Karpas-422 (cell line): ENCODE data around the gene MLF2. TPM values are rescaled to one million over a fixed set of nuclear protein-coding genes. Genes with fewer than 3 reads are reported as not detected.
A peak's percentile ranks its signal among the peaks of the same experiment; 100 is the strongest.
"Not testable (repeated sequence)": the region's sequence is repeated elsewhere in the genome, so short reads cannot be mapped to it uniquely, and the experiment has no call there.

ENCODE experiments used
- DNase-seq: peaks from one replicate; pipeline ENCODE4 v3.0.0-alpha.2; 2015
- H2AFZ ChIP-seq: fragments of 200-600 bp; sonication (generic); 2 replicates; pipeline ENCODE4 v1.6.1; 2014; ENCODE audit warnings: antibody characterized with exemption, low read length, mixed read lengths
- H3K27ac ChIP-seq: fragments of 200-600 bp; sonication (generic); 2 replicates; pipeline ENCODE4 v1.5.1; 2014; ENCODE audit warnings: mild to moderate bottlenecking, low read length, moderate library complexity
- H3K27me3 ChIP-seq: fragments of 200-600 bp; sonication (generic); 2 replicates; pipeline ENCODE4 v1.6.1; 2014; ENCODE audit warnings: low read length, mixed read lengths
- H3K36me3 ChIP-seq: fragments of 200-600 bp; sonication (generic); 2 replicates; pipeline ENCODE4 v1.6.1; 2014; ENCODE audit warnings: low read length, mixed read lengths; ENCODE audit not compliant: insufficient read depth
- H3K4me1 ChIP-seq: fragments of 200-600 bp; sonication (generic); 2 replicates; pipeline ENCODE4 v1.6.1; 2014; ENCODE audit warnings: mild to moderate bottlenecking, low read length, mixed read lengths
- H3K4me2 ChIP-seq: fragments of 200-600 bp; sonication (generic); 2 replicates; pipeline ENCODE4 v1.6.1; 2014; ENCODE audit warnings: low read length, low read depth, mild to moderate bottlenecking; ENCODE audit not compliant: poor library complexity, severe bottlenecking
- H3K4me3 ChIP-seq: fragments of 200-600 bp; sonication (generic); 2 replicates; pipeline ENCODE4 v1.5.1; 2014; ENCODE audit warnings: mild to moderate bottlenecking, antibody characterized with exemption, low read length, mixed read lengths
- H3K79me2 ChIP-seq: fragments of 200-600 bp; sonication (generic); 2 replicates; pipeline ENCODE4 v1.6.1; 2014; ENCODE audit warnings: mild to moderate bottlenecking, low read length, mixed read lengths
- H3K9ac ChIP-seq: fragments of 200-600 bp; sonication (generic); 2 replicates; pipeline ENCODE4 v1.6.0; 2014; ENCODE audit warnings: low read length
- H3K9me2 ChIP-seq: fragments of 200-600 bp; sonication (generic), shearing (Covaris generic); replicated peaks from 2 replicates; pipeline ENCODE4 v1.6.0; 2014; ENCODE audit warnings: mild to moderate bottlenecking, low read length, moderate library complexity; ENCODE audit not compliant: insufficient read depth
- H3K9me3 ChIP-seq: fragments of 300-700, 200-600 bp; sonication (generic); 2 replicates; pipeline ENCODE4 v1.6.1; 2014; ENCODE audit warnings: low read length, mixed read lengths
- H4K20me1 ChIP-seq: fragments of 200-600 bp; sonication (generic); 2 replicates; pipeline ENCODE4 v1.6.1; 2014; ENCODE audit warnings: mild to moderate bottlenecking, antibody characterized with exemption, low read length, low read depth; ENCODE audit not compliant: insufficient read depth
- total RNA-seq: library from RNA; depleted of rRNA; stranded (reverse); fragments of >200 nt; shearing (Covaris generic); gene quantifications from 2 replicates; pipeline ENCODE4 v1.2.3, GENCODE V29; 2014; ENCODE audit warnings: low replicate concordance

The MLF2 gene
- total RNA-seq, 1 experiment from 2014 or later = 183 TPM

- Histone ChIP-seq H3K27me3 (no peaks in the 10 kb centered on the region), H3K4me1 (peaks cover 20% of the 10 kb centered on the region), H3K4me3 (peak overlapping the region; percentile 97), H3K4me2 (peak overlapping the region; percentile 92), H3K9me2 (no peaks in the 10 kb centered on the region), H3K9me3 (no peaks in the 10 kb centered on the region), H3K79me2 (peaks cover 17% of the 10 kb centered on the region), H3K27ac (peak overlapping the region; percentile 96), H4K20me1 (peaks cover 8% of the 10 kb centered on the region), H3K36me3 (peaks cover 18% of the 10 kb centered on the region), H3K9ac (peak overlapping the region; percentile 99), H2AFZ (0 out of 2 replicates have a peak overlapping the region, but pooled peaks have one; percentile 60)
- DNase-seq = peak; percentile 78
These were observed 597 bp downstream of the MLF2 start for GRCh38 chr12:6752167-6752920.

- Histone ChIP-seq H2AFZ (no peak overlapping the region), H3K9me2 (no peaks in the 10 kb centered on the region), H3K27ac (peak overlapping the region; percentile 96; the same call in 1 of the 2 replicates), H3K79me2 (peaks cover 17% of the 10 kb centered on the region), H3K9me3 (no peaks in the 10 kb centered on the region), H3K4me1 (peaks cover 20% of the 10 kb centered on the region), H3K27me3 (no peaks in the 10 kb centered on the region), H3K4me3 (peak overlapping the region; percentile 97), H3K9ac (peak overlapping the region; percentile 99), H3K4me2 (peak overlapping the region; percentile 92), H3K36me3 (peaks cover 18% of the 10 kb centered on the region), H4K20me1 (peaks cover 8% of the 10 kb centered on the region)
- DNase-seq = no peak
These were observed 1.2 kb downstream of the MLF2 start for GRCh38 chr12:6751767-6752166.

DNA sequence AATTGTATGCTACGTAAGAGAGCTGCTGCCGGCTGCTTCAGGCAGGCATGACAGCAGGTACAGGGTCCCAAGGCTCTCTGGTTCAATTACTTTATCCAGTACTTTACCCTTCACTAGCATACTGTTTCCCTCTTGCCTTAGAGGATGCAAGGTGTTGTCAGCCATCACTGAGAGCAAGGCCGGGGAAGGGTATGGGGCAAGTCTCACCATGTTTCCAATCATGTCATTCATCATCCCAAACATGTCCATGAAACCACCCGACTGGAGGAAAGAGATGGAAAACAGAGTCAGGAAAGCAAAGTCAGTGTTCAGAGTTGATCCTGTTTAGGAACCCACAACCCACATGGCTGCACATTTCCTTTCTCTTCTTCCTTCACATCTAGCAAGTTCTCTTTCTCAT, 2.4 kb downstream of the MLF2 start:
- Histone ChIP-seq H3K36me3 (peaks cover 18% of the 10 kb centered on the region), H2AFZ (no peak overlapping the region), H3K4me3 (no peak overlapping the region), H3K4me1 (peaks cover 30% of the 10 kb centered on the region), H3K9ac (0 out of 2 replicates have a peak overlapping the region, but pooled peaks have one; percentile 1), H3K79me2 (peaks cover 17% of the 10 kb centered on the region), H3K27ac (no peak overlapping the region), H4K20me1 (peaks cover 8% of the 10 kb centered on the region), H3K9me3 (no peaks in the 10 kb centered on the region), H3K27me3 (no peaks in the 10 kb centered on the region), H3K4me2 (no peak overlapping the region), H3K9me2 (no peaks in the 10 kb centered on the region)
- no peak for DNase-seq

DNA sequence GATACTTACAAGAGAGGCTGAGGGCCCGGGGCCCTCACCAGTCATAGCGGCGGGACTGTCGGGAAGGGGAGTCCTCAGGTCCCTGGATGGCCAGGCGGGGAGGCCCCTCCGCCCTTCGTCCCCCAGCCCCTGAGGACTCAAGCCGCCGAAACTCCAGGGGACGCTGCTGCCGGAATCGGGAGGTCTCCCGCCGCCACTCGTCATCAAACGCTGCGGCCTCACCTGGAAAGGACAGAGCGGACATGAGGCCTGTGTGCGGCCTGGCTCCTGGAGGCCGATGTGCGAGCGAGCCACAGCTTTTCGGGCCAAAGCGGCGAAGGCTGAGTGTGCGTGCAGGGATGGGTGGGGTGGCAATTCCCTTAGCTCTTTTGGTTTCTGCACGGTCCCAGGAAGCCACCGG, 4.2 kb downstream of the MLF2 start:
- no peaks in the 10 kb centered on the region for H3K9me2 ChIP-seq
- H4K20me1 ChIP-seq = peaks cover 8% of the 10 kb centered on the region
- no peak overlapping the region for H3K4me3 ChIP-seq
- no peak overlapping the region for H2AFZ ChIP-seq
- H3K79me2 ChIP-seq = peaks cover 17% of the 10 kb centered on the region
- H3K4me2 ChIP-seq = no peak overlapping the region
- H3K9me3 ChIP-seq = no peaks in the 10 kb centered on the region
- H3K27me3 ChIP-seq = no peaks in the 10 kb centered on the region
- DNase-seq = no peak
- no peak overlapping the region for H3K9ac ChIP-seq
- H3K36me3 ChIP-seq = peaks cover 18% of the 10 kb centered on the region
- H3K27ac ChIP-seq = no peak overlapping the region
- H3K4me1 ChIP-seq = peaks cover 25% of the 10 kb centered on the region

DNA sequence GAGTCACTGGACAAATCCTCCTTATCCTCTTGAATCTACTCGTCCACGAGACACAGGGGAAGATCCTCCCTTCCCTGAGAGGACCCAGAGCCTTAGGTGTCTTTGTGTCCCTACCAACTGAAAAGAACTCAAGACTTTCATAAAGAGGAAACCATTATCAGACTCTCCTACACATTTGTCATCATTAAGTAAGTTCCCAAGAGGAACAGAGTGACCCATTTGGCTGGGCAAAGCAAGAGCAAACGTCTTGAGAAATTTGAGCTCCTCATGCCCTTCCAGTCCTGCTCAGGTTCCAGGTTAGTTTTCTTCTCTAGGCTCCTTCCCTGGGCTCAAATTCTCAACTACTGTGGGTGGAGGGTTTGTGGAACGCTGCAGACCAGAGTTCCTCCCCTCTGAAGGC, 5.7 kb downstream of the MLF2 start:
- no peak overlapping the region for H3K4me3 ChIP-seq
- no peak for DNase-seq
- H3K9me3 ChIP-seq = no peaks in the 10 kb centered on the region
- no peak overlapping the region for H3K27ac ChIP-seq
- H4K20me1 ChIP-seq = peaks cover 6% of the 10 kb centered on the region
- no peak overlapping the region for H3K4me2 ChIP-seq
- H3K9ac ChIP-seq = no peak overlapping the region
- no peaks in the 10 kb centered on the region; the same call in 1 of the 2 replicates for H3K27me3 ChIP-seq
- no peak overlapping the region for H2AFZ ChIP-seq
- H3K36me3 ChIP-seq = peaks cover 18% of the 10 kb centered on the region
- H3K79me2 ChIP-seq = peaks cover 11% of the 10 kb centered on the region
- H3K9me2 ChIP-seq = no peaks in the 10 kb centered on the region
- peaks cover 19% of the 10 kb centered on the region for H3K4me1 ChIP-seq

DNA sequence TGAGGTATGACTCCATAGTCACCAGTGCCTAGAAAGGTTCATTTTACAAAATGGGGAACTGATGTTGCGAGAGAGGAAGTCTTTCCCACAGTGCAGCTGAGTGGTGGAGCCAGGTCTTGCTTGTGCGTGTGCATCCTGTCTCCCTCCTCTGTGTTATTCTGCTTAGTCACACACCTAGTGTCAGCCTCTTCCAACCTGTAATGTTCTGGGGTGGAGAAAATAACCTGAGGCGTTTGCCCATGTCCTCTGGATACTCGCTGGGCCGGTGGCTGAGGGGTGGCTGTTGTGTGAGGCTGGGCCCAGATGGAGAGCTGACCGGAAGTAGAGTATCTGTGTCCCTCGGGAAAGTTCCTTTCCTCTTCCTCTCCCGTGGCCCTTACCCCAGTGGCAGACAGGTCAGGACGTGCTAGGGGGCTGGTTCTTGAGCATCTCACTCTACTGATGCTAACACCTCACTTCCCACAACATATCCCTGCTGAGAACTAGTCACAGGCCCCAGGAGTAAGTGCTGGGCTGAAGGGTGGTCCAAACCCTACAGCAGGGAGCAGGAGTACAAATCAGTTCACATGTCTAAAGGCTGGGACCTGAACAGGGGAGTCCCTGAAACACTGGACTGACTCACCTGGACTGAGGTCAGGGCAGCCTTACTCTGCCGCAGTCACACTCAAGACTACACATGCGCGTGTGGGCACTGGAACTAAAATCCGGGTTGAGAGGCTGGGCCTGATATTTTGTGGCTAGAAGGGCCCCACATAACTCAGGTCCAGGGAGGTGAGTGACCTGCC, 7.0 kb downstream of the MLF2 start:
- Histone ChIP-seq H3K79me2 (no peaks in the 10 kb centered on the region), H3K9ac (no peak overlapping the region), H3K36me3 (peaks cover 13% of the 10 kb centered on the region), H3K4me1 (peaks cover 11% of the 10 kb centered on the region), H3K4me3 (no peak overlapping the region), H3K4me2 (no peak overlapping the region), H4K20me1 (no peaks in the 10 kb centered on the region), H2AFZ (no peak overlapping the region), H3K9me2 (no peaks in the 10 kb centered on the region), H3K27me3 (no peaks in the 10 kb centered on the region; the same call in 1 of the 2 replicates), H3K27ac (peak overlapping the region; percentile 28), H3K9me3 (no peaks in the 10 kb centered on the region)
- DNase-seq = peak; percentile 78

DNA sequence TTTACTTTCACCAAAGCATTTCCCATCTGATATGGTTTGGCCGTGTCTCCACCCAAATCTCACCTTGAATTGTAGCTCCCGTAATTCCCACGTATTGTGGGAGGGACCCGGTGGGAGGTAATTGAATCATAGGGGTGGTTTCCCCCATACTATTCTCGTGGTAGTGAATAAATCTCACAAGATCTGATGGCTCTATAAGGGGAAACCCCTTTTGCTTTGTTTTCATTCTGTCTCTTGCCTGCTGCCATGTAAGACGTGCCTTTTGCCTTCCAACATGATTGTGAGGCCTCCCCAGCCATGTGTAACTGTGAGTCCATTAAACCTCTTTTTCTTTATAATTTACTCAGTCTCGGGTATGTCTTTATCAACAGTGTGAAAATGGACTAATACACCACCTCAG, 9.6 kb downstream of the MLF2 start:
- H4K20me1 ChIP-seq, H3K9me3 ChIP-seq, H3K4me3 ChIP-seq, H3K79me2 ChIP-seq, H3K27me3 ChIP-seq, H3K9me2 ChIP-seq, H2AFZ ChIP-seq, H3K4me2 ChIP-seq, DNase-seq, H3K36me3 ChIP-seq, H3K27ac ChIP-seq, H3K9ac ChIP-seq: not testable (repeated sequence)
- peaks cover 11% of the 10 kb centered on the region for H3K4me1 ChIP-seq

GRCh38 chr12:6742834-6743233, 10.1 kb downstream of the MLF2 start:
- Histone ChIP-seq H3K79me2 (no peaks in the 10 kb centered on the region), H2AFZ (no peak overlapping the region), H3K27ac (no peak overlapping the region), H3K27me3 (no peaks in the 10 kb centered on the region; the same call in 1 of the 2 replicates), H3K36me3 (peaks cover 3% of the 10 kb centered on the region; the same call in 1 of the 2 replicates), H3K4me2 (no peak overlapping the region), H3K9ac (no peak overlapping the region), H4K20me1 (no peaks in the 10 kb centered on the region), H3K4me3 (no peak overlapping the region), H3K9me3 (no peaks in the 10 kb centered on the region), H3K9me2 (no peaks in the 10 kb centered on the region), H3K4me1 (peaks cover 11% of the 10 kb centered on the region)
- no peak for DNase-seq
